Nephron progenitor cell (in vitro differentiated cells): ENCODE data around the gene TEDC1.

Source experiments
- DNase-seq: peaks from one replicate; pipeline ENCODE4 v3.0.0; 2021
- H3K27ac Mint-ChIP-seq: 2 replicates; pipeline ENCODE4 v1.8.0; 2021; ENCODE audit warnings: mild to moderate bottlenecking, moderate library complexity, mixed read lengths
- H3K27me3 Mint-ChIP-seq: 2 replicates; pipeline ENCODE4 v1.8.0; 2021; ENCODE audit warnings: mild to moderate bottlenecking, low read depth, mixed read lengths; ENCODE audit not compliant: poor library complexity
- H3K36me3 Mint-ChIP-seq: 2 replicates; pipeline ENCODE4 v1.8.0; 2021; ENCODE audit warnings: low read depth, mixed read lengths
- H3K4me1 Mint-ChIP-seq: 2 replicates; pipeline ENCODE4 v1.8.0; 2021; ENCODE audit warnings: mixed read lengths
- H3K4me3 Mint-ChIP-seq: 2 replicates; pipeline ENCODE4 v1.8.0; 2021; ENCODE audit warnings: mild to moderate bottlenecking, moderate library complexity, mixed read lengths
- H3K9me3 Mint-ChIP-seq: 2 replicates; pipeline ENCODE4 v1.8.0; 2021; ENCODE audit warnings: mild to moderate bottlenecking, moderate library complexity, mixed read lengths
- TF ChIP-seq, protein P1 (sequence below): fragments of 200-600 bp; sonication (generic); IDR thresholded peaks from 2 replicates; pipeline ENCODE4 v1.5.0; 2021; ENCODE audit warnings: antibody characterized with exemption

Gene TEDC1

DNA sequence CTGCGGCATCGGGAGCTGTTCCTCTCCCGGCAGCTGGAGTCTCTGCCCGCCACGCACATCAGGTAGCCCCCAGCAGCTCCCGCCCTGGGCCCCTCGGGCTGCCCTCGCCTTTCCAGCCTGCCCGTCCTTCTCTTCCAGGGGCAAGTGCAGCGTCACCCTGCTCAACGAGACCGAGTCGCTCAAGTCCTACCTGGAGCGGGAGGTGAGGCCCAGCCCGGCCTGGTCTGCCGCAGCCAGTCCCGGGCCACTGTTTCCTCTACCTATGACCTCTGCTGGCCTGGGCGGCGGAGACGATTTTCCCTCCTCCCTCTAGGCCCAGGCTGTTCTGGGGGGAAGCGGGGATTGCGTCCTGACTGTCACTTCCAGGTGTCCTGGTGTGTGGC, 40.9 kb upstream of the TEDC1 start:
- H3K4me3 Mint-ChIP-seq, result no peak overlapping the region
- no peaks in the 10 kb centered on the region for H3K27me3 Mint-ChIP-seq
- TF ChIP-seq, protein P1, sequence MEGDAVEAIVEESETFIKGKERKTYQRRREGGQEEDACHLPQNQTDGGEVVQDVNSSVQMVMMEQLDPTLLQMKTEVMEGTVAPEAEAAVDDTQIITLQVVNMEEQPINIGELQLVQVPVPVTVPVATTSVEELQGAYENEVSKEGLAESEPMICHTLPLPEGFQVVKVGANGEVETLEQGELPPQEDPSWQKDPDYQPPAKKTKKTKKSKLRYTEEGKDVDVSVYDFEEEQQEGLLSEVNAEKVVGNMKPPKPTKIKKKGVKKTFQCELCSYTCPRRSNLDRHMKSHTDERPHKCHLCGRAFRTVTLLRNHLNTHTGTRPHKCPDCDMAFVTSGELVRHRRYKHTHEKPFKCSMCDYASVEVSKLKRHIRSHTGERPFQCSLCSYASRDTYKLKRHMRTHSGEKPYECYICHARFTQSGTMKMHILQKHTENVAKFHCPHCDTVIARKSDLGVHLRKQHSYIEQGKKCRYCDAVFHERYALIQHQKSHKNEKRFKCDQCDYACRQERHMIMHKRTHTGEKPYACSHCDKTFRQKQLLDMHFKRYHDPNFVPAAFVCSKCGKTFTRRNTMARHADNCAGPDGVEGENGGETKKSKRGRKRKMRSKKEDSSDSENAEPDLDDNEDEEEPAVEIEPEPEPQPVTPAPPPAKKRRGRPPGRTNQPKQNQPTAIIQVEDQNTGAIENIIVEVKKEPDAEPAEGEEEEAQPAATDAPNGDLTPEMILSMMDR, result no peak
- no peak overlapping the region for H3K27ac Mint-ChIP-seq
- no peak for DNase-seq
- H3K9me3 Mint-ChIP-seq, result no peaks in the 10 kb centered on the region
- peaks cover 14% of the 10 kb centered on the region for H3K36me3 Mint-ChIP-seq
- peaks cover 10% of the 10 kb centered on the region for H3K4me1 Mint-ChIP-seq

DNA sequence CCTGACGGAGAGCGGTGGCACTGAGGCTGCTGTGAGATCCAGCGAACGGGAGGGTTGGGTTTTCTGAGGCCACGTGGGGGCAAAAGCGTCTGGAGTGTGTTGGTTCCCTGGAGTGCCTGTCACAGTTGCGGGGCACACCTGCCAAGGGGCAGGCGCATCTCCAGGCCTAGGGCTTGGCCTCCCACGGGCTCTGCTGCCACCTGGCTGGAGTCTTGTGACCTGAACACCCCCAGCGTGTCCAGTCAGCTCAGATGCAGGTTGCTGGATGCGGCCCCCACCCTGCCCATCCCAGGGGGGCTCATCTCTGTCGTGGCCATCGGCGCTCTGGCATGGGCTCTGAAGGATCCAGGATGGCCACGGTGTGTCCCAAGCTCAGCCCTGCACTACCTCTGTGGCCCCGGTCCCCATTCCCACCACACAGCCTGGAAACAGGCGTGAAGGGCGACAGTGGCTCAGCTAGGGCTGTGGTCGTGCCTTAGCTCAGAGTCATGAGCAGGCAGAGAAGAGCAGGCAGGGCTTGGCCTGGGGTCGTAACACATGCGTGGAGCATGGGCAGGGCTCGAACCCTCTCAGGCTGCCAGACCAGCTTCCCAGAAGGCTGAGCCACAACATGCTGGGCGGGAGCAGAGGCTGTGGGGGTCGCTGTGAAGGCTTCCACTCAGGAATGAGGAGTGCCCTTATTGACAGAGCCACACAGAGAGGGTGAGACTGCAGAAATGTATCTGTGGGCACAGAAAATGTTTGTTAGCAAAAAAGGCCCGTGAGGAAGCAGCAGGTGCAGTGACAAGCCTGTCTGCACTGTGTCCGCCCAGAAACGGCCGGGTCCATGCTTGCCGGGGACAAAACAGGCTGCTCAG, 40.0 kb upstream of the TEDC1 start:
- H3K4me3 Mint-ChIP-seq, result no peak overlapping the region
- peaks cover 4% of the 10 kb centered on the region for H3K4me1 Mint-ChIP-seq
- H3K27ac Mint-ChIP-seq, result no peak overlapping the region
- peaks cover 20% of the 10 kb centered on the region for H3K36me3 Mint-ChIP-seq
- no peak for DNase-seq
- no peaks in the 10 kb centered on the region for H3K9me3 Mint-ChIP-seq
- TF ChIP-seq, protein P1, result no peak
- H3K27me3 Mint-ChIP-seq, result no peaks in the 10 kb centered on the region

DNA sequence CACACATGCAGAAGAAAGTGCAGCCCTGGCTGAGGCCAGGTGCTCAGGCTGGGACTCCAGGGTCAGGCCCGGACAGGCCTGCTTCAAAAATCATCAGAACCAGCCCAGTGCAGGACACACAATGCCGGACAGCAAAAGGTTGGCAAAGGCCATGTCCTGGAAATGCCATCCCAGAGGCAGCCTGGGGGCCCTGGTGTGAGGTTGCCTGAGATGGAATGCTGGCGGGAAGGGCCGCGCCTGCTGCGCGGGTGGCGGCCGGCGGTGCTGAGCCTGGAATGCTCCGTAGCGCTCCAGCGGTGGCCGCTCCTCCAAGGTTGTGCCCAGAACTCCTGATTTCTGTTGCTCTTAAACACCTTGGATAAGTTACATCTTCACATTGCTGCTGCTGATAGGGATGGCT, 38.1 kb upstream of the TEDC1 start:
- Mint-ChIP-seq H3K4me3 (no peak overlapping the region), H3K27me3 (no peaks in the 10 kb centered on the region), H3K36me3 (peaks cover 20% of the 10 kb centered on the region), H3K4me1 (no peaks in the 10 kb centered on the region), H3K9me3 (no peaks in the 10 kb centered on the region), H3K27ac (peak overlapping the region; percentile 79)
- no peak for DNase-seq
- TF ChIP-seq, protein P1, result no peak

DNA sequence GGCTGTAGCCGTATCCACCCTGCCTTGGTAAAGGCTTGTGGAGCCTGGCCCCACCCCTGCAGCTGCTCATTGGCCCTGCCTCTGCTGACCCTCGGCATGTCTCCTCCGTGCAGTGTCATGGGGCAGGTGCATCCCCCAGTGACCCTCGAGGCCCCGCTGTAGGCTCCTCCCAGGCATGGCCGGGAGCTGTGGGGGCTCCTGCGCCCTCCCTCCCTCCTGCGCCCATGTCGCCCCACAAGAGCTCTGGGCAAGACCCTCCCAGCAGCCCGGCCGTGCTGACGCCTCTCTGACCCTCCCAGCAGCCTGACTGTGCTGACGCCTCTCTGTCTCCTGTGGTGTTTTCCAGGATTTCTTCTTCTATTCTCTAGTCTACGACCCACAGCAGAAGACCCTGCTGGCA, 37.2 kb upstream of the TEDC1 start:
- Mint-ChIP-seq H3K4me1 (no peaks in the 10 kb centered on the region), H3K9me3 (no peaks in the 10 kb centered on the region), H3K36me3 (peaks cover 20% of the 10 kb centered on the region), H3K27me3 (no peaks in the 10 kb centered on the region), H3K27ac (peak overlapping the region; percentile 78), H3K4me3 (no peak overlapping the region)
- TF ChIP-seq, protein P1, result no peak
- DNase-seq, result no peak

DNA sequence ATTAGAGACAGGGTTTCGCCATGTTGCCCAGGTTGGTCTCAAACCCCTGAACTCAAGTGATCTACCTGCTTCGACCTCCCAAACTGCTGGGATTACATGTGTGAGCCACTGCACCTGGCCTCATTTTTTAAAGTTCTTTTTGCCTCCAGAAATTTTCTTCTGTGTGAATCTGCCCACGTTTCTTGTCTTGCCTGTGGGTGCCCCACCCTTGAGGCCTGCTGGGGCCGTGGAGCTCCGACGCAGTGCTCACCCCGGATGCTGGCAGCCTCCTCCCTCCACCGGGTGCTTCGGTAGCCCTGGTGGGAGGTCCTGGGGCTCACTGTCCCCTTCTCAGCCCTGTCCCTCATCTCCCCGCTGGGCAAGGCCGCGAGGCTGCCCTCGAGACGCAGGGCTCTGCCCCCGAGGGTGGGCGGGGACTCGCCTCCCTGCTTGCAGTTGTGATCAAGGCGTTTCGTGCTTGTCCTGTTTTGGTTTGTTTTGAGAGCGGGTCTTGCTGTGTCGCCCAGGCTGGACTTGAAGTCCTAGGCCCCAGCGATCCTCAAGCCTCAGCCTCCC, 35.9 kb upstream of the TEDC1 start:
- no peak overlapping the region for H3K4me3 Mint-ChIP-seq
- DNase-seq, result no peak
- no peaks in the 10 kb centered on the region for H3K4me1 Mint-ChIP-seq
- no peaks in the 10 kb centered on the region for H3K9me3 Mint-ChIP-seq
- peak overlapping the region; percentile 95 for H3K27ac Mint-ChIP-seq
- TF ChIP-seq, protein P1, result no peak
- no peaks in the 10 kb centered on the region for H3K27me3 Mint-ChIP-seq
- H3K36me3 Mint-ChIP-seq, result peaks cover 20% of the 10 kb centered on the region
